Measurements from ENCODE around the gene PPP3R1.

Gene PPP3R1

GRCh38 chr2:68163641-68164040 is 88.7 kb downstream of the PPP3R1 start:
- H3K9me3 Mint-ChIP-seq: no peaks in the 10 kb centered on the region
- TF ChIP-seq CTCF (IDR thresholded peaks at IDR 0.05; ENCODE audit: unreplicated experiment in 3 of 3): no peak
- H3K36me3 Mint-ChIP-seq (ENCODE audit: low read depth): peaks cover 50% of the 10 kb centered on the region
- H3K4me1 Mint-ChIP-seq: peaks cover 6% of the 10 kb centered on the region
- no peak overlapping the region for H3K27ac Mint-ChIP-seq
- H3K27me3 Mint-ChIP-seq (ENCODE audit: low read depth): no peaks in the 10 kb centered on the region
- H3K4me3 Mint-ChIP-seq: no peak overlapping the region

GRCh38 chr2:68158134-68158447 is 94.2 kb downstream of the PPP3R1 start:
- no peak for TF ChIP-seq CTCF (IDR thresholded peaks at IDR 0.05; ENCODE audit: unreplicated experiment in 3 of 3)
- H3K9me3 Mint-ChIP-seq: no peaks in the 10 kb centered on the region
- no peaks in the 10 kb centered on the region for H3K27me3 Mint-ChIP-seq (ENCODE audit: low read depth)
- peak overlapping the region; percentile 92 to 98 (median 93) for H3K4me3 Mint-ChIP-seq
- peak overlapping the region; percentile 100 for H3K27ac Mint-ChIP-seq
- H3K36me3 Mint-ChIP-seq (ENCODE audit: low read depth): peaks cover 22% of the 10 kb centered on the region
- H3K4me1 Mint-ChIP-seq: peaks cover 19% of the 10 kb centered on the region

- H3K9me3 Mint-ChIP-seq: no peaks in the 10 kb centered on the region
- TF ChIP-seq CTCF (IDR thresholded peaks at IDR 0.05; ENCODE audit: unreplicated experiment in 3 of 3): no peak
- H3K4me1 Mint-ChIP-seq: peaks cover 23% of the 10 kb centered on the region
- peak within 1 kb of the TSS; percentile 100 for H3K27ac Mint-ChIP-seq
- H3K36me3 Mint-ChIP-seq (ENCODE audit: low read depth): peaks cover 21% of the 10 kb centered on the region
- H3K27me3 Mint-ChIP-seq (ENCODE audit: low read depth): no peaks in the 10 kb centered on the region
- H3K4me3 Mint-ChIP-seq: peak within 1 kb of the TSS; percentile 92 to 98 (median 93)
Measured at GRCh38 chr2:68157402-68158133, 94.8 kb downstream of the PPP3R1 start, which contains the start of gene PNO1. Gene PNO1, plus strand, starts transcription at chr2:68157888. Its CDS starts 47 bp downstream, at chr2:68157935.

- peak overlapping the region; percentile 100 for H3K27ac Mint-ChIP-seq
- no peak for TF ChIP-seq CTCF (IDR thresholded peaks at IDR 0.05; ENCODE audit: unreplicated experiment in 3 of 3)
- peaks cover 27% of the 10 kb centered on the region for H3K4me1 Mint-ChIP-seq
- no peaks in the 10 kb centered on the region for H3K27me3 Mint-ChIP-seq (ENCODE audit: low read depth)
- no peaks in the 10 kb centered on the region for H3K9me3 Mint-ChIP-seq
- H3K4me3 Mint-ChIP-seq: peak overlapping the region; percentile 92 to 98 (median 93)
- peaks cover 15% of the 10 kb centered on the region for H3K36me3 Mint-ChIP-seq (ENCODE audit: low read depth)
Measured at GRCh38 chr2:68157002-68157401, 95.3 kb downstream of the PPP3R1 start.

GRCh38 chr2:68156419-68156818 is 95.9 kb downstream of the PPP3R1 start:
- peaks cover 10% of the 10 kb centered on the region for H3K36me3 Mint-ChIP-seq (ENCODE audit: low read depth)
- no peaks in the 10 kb centered on the region for H3K27me3 Mint-ChIP-seq (ENCODE audit: low read depth)
- H3K27ac Mint-ChIP-seq: peak overlapping the region; percentile 100
- H3K4me3 Mint-ChIP-seq: peak overlapping the region; percentile 92 to 98 (median 93)
- H3K4me1 Mint-ChIP-seq: peaks cover 27% of the 10 kb centered on the region
- H3K9me3 Mint-ChIP-seq: no peaks in the 10 kb centered on the region
- TF ChIP-seq CTCF (IDR thresholded peaks at IDR 0.05; ENCODE audit: unreplicated experiment in 3 of 3): no peak

DNA sequence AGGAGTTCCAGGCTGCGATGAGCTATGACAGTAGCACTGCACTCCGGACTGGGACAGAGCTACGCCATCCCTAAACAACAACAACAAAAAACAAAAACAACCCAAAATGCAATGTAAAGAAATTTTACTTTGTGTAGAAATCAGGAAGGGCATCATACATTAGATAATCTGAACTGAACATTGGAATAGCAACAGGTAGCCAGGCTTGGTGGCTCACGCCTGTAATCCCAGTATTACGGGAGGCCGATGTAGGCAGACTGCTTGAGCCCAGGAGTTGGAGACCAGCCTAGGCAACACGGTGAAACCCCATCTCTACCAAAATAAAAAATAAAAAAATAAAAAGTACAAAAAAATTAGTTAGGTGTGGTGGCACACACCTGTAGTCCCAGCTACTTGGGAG is 96.7 kb downstream of the PPP3R1 start:
- no peak for TF ChIP-seq CTCF (IDR thresholded peaks at IDR 0.05; ENCODE audit: unreplicated experiment in 3 of 3)
- peaks cover 27% of the 10 kb centered on the region for H3K4me1 Mint-ChIP-seq
- H3K36me3 Mint-ChIP-seq (ENCODE audit: low read depth): peaks cover 5% of the 10 kb centered on the region
- no peaks in the 10 kb centered on the region for H3K27me3 Mint-ChIP-seq (ENCODE audit: low read depth)
- no peaks in the 10 kb centered on the region for H3K9me3 Mint-ChIP-seq
- peak overlapping the region; percentile 75 to 98 (median 75) for H3K4me3 Mint-ChIP-seq
- H3K27ac Mint-ChIP-seq: no peak overlapping the region
